Bronchial epithelial cell (primary cell): ENCODE results near the gene RASD2. TPM values are rescaled to one million over a fixed set of nuclear protein-coding genes. Genes with fewer than 3 reads are reported as not detected.

ENCODE experiments used
- DNase-seq: peaks from one replicate; pipeline ENCODE4 v3.0.0-alpha.2; 2010; ENCODE audit warnings: low read depth
- FAIRE-seq: peaks from 2 replicates; lab custom pipeline; 2011; peaks lifted over from hg19 to GRCh38; lab: Jason Lieb, UNC
- H3K27me3 ChIP-seq: 2 replicates; pipeline ENCODE4 v1.5.1; 2011; ENCODE audit warnings: low read length; ENCODE audit not compliant: control insufficient read depth, insufficient read depth
- H3K36me3 ChIP-seq: 2 replicates; pipeline ENCODE4 v1.5.1; 2011; ENCODE audit warnings: low read length; ENCODE audit not compliant: control insufficient read depth, insufficient read depth
- H3K4me3 ChIP-seq: 2 replicates; pipeline ENCODE4 v1.5.1; 2011; ENCODE audit warnings: mild to moderate bottlenecking, low read depth, low read length, control low read depth
- total RNA-seq: library from RNA; depleted of rRNA; stranded (reverse); fragments of >200 nt; gene quantifications from 2 replicates; pipeline ENCODE4 v1.2.1, GENCODE V29; 2014
- TF ChIP-seq, protein P1 (sequence below): IDR thresholded peaks from 2 replicates; pipeline ENCODE4 v1.5.1; 2011; ENCODE audit warnings: mild to moderate bottlenecking, moderate library complexity, low read length, control low read depth, inconsistent platforms; ENCODE audit not compliant: insufficient read depth, severe bottlenecking

Gene RASD2
- total RNA-seq, 1 donor from 2014 or later, result 0.26 TPM

DNA sequence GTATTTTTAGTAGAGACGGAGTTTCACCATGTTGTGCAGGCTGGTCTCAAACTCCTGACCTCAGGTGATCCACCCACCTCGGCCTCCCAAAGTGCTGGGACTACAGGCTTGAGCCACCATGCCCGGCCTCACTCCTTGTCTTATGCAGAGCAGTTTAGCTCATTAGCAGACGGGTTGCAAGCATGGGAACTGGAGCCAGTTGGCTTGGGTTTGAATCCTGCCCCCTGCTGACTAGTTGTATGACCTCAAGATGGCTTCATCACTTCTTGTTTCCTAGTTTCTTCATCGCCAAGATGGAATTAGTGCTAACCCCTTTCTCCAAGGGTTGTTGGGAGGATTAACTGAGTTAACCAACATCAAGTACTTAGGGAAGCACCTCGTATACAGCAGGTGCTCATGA, 23.4 kb upstream of the RASD2 start:
- no peak overlapping the region for H3K4me3 ChIP-seq
- FAIRE-seq (no peak), DNase-seq (no peak)
- H3K27me3 ChIP-seq, result peaks cover 6% of the 10 kb centered on the region
- TF ChIP-seq, protein P1, sequence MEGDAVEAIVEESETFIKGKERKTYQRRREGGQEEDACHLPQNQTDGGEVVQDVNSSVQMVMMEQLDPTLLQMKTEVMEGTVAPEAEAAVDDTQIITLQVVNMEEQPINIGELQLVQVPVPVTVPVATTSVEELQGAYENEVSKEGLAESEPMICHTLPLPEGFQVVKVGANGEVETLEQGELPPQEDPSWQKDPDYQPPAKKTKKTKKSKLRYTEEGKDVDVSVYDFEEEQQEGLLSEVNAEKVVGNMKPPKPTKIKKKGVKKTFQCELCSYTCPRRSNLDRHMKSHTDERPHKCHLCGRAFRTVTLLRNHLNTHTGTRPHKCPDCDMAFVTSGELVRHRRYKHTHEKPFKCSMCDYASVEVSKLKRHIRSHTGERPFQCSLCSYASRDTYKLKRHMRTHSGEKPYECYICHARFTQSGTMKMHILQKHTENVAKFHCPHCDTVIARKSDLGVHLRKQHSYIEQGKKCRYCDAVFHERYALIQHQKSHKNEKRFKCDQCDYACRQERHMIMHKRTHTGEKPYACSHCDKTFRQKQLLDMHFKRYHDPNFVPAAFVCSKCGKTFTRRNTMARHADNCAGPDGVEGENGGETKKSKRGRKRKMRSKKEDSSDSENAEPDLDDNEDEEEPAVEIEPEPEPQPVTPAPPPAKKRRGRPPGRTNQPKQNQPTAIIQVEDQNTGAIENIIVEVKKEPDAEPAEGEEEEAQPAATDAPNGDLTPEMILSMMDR, result no peak
- no peaks in the 10 kb centered on the region for H3K36me3 ChIP-seq

DNA sequence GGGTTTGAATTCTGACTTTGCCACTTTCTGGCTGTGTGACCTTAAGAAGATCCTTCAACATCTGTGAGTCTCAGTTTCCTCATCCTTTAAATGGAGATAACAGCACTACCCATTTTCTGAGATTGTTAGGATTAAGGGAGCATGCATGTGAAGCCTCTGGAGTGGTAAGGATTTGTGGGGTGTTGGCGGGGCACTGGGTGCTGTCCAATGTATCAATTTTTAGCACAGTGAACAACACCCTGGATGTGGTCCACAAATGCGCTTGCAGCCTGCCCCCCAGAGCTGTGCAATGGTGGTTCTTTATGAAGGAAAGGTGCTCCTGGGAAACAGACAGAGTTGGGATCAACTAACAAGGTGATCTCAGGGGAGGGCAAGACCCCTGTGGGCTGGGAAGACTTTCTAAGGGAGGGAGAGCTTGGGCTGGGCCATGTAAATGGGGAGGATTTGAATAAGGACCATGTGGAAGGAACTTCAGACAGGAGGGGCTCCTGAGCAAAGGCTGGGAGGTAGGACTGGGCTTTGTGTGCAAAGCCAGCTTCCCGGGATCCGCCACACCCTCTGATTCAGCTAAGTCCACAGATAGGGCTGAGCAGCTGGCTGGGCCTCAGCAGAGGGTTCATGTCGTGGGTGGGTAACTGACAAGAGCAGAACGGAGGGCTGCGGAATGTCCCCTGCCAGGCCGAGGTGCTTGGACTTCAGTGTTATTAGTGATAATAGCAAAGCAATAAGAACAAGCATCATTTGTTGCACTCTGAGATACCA, 22.7 kb upstream of the RASD2 start:
- FAIRE-seq (no peak), DNase-seq (peak; percentile 67)
- Histone ChIP-seq H3K36me3 (no peaks in the 10 kb centered on the region), H3K4me3 (no peak overlapping the region), H3K27me3 (peaks cover 6% of the 10 kb centered on the region)
- TF ChIP-seq, protein P1, result peak; percentile 23

DNA sequence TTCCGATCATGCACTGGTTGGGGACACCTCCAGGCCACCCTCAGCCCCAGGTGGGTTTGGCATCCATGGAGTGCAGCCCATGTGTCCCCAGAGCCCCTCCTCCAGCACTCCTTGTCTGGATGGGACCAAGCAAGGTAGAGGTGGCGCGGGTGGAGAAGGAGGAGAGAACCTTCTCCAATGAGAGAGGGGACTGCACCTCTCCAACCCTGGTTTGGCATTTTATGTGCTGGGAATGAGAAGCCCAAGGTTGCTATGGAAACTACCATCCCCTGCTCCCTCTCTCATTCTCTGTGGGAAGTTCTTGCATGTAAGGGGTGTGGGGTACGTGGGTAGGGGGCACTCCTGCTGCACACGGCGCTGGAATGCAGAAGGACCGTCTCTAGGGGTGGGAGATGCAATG, 21.8 kb upstream of the RASD2 start:
- no peaks in the 10 kb centered on the region for H3K36me3 ChIP-seq
- FAIRE-seq, result no peak
- H3K4me3 ChIP-seq, result no peak overlapping the region
- peaks cover 6% of the 10 kb centered on the region for H3K27me3 ChIP-seq
- DNase-seq, result no peak
- TF ChIP-seq, protein P1, result no peak

DNA sequence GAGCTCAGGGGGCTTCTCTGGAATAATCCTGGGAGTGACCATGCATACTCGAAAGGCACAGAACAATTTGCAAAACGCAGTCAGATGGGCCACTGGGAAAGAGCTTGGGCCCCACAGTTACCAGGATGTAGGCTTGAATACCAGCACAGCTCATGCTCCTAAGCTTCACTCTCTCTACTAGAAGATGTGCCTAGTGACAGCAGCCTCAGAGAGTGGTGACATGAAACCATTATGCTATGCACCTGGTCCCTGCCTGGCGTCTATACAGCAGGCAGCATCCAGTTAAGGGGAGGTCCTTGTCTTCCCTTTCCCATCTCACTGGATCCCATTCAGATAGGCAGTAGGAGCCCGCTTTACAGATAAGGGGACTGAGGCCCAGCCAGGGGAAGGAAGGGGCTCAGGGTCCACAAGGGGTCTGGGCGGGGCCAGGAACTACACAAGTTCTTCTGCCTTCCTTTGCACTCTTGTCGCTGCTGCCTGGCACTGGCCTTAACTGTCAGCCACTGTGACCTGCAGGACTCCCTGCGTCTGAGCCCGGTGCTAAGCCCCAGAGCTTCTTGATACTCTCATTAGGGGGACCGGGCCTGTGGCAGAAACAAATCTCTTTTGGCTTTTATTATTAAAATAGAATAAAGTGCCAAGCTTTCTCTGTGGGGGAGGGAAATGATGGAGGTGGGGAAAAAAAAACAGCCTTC, 21.2 kb upstream of the RASD2 start:
- TF ChIP-seq, protein P1, result no peak
- Histone ChIP-seq H3K27me3 (peaks cover 6% of the 10 kb centered on the region), H3K4me3 (no peak overlapping the region), H3K36me3 (no peaks in the 10 kb centered on the region)
- no peak for DNase-seq
- no peak for FAIRE-seq

DNA sequence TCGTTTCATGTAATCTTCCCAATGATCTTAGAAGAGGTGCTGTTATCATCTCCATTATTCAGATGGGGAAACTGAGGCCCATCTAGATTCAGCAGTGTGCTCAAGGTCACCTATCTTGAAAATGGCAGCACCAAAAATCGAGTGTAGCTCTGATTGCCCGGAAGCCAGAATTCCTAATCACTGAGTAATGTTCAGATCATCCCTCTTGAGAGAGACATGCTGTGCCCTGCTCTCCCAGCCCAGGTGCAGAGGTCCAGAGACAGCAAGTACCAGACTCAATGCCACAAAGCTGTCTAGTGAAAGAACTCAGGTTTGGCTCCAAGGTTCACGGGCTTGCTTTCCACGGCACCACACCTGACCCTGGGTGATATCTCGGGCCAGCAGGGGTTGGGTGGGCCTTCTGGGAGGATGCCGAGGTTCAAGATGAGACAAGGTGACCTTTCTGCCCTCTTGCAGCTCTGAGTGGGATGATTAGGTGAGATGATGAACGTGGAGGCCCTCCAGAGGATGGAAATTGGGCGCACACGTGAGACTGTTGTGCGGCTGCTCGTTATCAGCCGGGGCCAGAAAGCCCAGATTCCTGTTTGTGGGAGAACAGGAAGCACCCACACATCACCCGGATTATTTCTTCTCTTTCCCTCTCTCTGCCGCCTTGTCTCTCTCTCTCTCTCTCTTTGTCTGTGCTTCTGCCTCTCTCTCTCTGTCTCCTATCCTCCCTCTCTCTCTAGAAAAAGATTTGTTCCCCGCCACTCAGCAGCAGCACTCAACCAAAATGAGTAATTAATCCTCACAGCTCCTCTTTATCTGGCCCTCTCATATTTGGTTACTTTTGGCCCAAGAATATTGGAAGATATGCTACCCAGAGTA, 19.0 kb upstream of the RASD2 start:
- H3K4me3 ChIP-seq, result no peak overlapping the region
- peaks cover 4% of the 10 kb centered on the region for H3K27me3 ChIP-seq
- no peaks in the 10 kb centered on the region for H3K36me3 ChIP-seq
- FAIRE-seq (no peak), DNase-seq (peak; percentile 50)
- TF ChIP-seq, protein P1, result no peak
